GM18907 (cell line): ENCODE data around the gene NCAN.
A peak's percentile ranks its signal among the peaks of the same experiment; 100 is the strongest.
"Not testable (repeated sequence)": the region's sequence is repeated elsewhere in the genome, so short reads cannot be mapped to it uniquely, and the experiment has no call there.

Experiments
- ATAC-seq: cut with Tn5 transposase; IDR thresholded peaks from one replicate; pipeline ENCODE4 v1.9.1; 2021; ENCODE audit warnings: mild to moderate bottlenecking, moderate library complexity; ENCODE audit not compliant: unreplicated experiment

The NCAN gene

DNA sequence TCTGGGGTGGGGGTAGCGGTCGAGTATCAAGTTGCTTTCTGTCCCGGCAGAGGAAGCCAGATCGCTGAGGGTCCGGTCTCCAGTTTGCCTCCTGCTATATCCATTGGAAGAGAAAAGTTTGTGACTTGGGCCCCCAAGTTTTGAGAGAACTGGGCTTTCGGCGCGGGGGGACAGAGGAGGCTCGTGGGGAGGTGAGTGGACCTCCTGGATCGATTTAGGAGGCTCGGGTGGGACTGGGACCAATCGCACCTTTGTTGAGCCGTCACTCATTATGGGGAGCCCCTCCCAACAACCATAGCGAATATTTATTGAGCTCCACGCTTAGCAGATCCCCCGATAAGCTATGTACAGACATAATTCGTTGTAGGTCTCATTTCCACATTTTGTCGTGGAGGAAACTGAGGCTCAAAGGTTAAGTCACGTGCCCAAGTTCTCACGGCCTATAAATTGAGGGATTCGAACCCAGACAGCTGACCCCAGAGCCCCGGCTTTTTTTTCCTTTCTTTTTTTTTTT is 18.8 kb upstream of the NCAN start:
- ATAC-seq, result peak; percentile 5

DNA sequence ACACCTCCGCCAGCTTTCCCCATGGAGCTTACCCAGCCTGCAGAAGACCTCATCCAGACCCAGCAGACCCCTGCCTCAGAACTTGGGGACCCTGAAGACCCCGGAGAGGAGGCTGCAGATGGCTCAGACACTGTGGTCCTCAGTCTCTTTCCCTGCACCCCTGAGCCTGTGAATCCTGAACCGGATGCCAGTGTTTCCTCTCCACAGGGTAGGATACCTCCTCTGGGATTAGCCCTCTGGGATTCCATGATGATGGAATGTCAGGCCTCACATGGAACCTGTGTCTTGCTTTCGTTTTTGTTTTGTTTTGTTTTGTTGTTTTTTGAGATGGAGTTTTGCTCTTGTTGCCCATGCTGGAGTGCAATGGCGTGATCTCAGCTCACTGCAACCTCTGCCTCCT is 17.8 kb upstream of the NCAN start:
- no peak for ATAC-seq

DNA sequence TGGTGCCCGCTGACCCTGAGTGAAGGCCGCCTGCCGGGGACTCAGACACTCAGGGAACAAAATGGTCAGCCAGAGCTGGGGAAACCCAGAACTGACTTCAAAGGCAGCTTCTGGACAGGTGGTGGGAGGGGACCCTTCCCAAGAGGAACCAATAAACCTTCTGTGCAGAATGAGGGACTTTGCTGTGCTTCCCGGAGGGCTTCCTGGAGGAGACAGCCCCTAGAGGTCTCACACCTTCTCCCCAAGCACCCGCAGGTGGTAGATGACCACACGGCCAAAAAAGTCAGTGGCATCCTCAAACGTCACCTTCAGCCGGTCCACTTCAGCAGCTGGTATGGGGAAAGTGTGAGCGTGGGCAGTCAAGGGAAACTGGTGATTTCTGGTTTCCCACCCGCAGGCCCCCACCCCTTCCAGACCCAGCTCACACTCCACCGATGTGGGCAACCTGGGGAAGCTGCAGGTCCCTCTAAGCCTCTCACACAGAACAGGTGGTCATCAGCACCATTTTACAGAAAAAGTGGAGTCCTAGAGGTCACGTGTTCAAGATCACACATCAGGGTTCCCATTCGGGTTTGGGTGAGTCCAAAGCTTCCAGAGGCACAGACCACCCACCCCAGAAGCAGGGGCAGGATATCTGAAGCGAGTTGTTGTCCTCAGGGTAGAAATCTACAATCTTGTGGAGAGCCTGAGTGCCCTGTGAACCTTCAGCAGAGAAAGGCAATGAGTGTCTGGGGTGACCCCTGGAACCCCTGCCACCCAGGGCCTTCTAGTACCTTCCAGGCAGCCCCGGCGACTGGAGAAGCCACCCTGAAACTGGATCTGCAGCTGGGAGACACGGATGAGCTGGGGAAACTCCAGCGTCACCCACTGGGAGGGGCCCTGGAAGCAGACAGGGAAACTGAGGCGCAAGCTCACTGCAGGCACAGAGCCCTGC is 9.8 kb upstream of the NCAN start:
- no peak for ATAC-seq

DNA sequence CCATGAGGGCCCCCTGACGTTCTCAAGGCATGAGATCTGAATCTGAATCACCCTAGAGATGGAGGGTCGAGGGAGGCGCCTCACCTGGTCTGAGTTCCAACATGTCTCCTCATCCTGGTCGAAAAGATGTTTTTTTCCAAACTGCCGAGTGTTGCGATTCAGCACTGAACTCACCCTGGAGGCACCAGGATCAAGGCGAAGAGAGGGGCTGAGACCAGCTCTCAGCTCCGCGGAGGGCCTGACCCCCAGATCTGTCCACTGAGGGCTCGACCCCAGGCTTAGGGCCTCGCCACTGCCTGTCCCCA is 9.1 kb upstream of the NCAN start:
- peak; percentile 19 for ATAC-seq

DNA sequence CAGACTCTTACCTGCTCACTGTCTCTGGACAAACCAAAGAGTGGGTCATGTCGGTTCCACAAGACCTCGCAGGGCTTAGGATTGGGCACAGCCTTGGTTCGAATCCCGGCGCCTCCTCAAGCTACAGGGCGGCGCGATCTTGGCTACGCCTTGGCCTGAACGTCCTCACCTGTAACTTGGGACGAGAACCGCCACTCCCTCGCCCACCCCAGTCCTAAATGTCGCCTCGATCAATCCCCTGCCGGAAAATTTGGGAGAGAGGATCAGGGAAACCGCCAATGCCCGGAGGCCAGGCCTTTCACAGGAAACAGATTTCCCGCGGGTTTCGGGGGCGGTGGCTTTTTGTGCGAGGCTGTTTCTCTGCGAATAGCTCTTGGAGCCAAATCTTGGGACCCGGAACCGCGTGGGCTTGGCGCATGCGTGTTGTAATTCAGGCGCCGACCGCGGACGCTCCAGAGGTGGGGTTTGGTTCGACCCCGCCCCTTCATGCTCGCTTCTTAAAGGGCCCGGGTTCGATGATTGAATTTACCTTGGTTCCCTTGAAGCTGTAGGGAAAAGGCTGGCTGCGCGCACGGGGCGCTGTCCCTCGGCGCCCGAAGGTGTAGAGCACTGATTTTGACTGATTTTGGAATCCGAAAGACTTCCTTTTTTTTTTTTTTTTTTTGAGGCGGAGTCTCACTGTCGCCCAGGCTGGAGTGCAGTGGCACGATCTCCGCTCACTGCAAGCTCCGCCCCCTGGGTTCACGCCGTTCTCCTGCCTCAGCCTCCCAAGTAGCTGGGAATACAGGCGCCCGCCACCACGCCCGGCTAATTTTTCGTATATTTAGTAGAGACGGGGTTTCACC is 8.5 kb upstream of the NCAN start, which contains the start of gene NR2C2AP:
TSS of gene NR2C2AP (minus strand) at position 403 of the 845 bp plus-strand sequence. CDS start at position 49, 354 bp downstream.
- peak; percentile 64 for ATAC-seq

DNA sequence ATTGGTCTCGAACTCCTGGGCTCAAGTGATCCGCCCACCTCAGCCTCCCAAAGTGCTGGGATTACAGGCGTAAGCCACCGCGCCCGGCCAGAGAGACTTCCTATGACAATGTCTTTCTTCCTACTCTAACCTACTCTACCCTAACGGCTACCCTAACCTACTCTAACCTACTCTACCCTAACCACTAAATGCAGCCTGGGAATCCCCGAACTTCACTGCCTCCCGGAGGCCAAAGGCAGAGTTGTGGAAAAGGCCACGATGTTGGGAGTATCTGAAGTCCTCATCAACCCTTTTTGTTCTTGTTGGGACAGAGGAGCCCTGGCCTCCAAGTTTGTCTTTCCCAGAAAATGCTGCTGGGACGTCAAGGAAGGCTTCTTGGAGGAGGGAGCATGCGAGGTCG is 7.6 kb upstream of the NCAN start:
- no peak for ATAC-seq

DNA sequence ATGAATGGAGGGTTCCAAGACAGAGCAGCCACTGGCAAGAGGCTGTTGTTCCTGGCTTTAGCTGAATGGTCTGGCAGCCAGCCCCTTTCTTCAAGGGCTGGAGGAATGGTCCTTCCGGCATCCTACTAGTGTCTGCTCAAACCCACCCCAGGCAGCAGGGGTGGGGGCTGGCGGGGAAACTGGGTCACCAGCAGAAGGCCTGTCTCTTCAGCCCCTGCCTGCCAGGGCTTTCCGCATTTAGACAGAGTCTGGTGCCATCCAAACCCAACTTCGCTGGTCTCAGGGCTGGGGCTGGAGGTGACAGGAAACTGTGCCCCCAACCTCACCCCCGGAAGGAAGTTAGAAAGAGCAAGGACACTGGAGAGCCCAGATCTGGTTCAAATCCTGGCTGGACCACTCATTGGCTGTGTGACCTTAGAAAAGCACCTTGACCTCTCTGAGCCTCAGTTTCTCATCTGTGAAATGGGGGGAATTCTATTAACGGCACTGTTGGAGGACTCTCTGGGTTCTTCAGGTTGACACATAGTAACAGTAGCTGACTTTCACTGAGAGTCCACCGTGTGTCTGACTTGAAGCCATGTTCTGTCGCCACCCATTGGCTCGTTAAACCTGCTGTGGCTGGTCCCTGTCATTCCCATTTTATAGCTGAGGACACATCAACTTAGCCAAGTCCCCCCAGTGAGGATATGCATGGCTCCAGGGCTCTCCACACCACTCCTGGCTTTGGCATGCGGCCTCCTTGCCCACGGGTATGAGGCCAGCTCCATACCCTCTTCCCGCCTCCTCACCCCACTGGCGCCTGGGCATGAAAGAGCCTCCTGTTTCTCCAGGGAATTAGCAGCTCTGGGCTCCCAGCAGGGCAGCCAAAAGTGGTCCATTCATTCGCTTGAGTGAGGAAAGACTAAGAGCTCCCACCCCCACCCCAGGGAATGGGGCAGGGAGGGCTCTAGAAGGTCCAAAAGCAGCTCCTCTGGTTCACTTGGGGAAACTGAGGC is 6.0 kb upstream of the NCAN start:
- no peak for ATAC-seq

DNA sequence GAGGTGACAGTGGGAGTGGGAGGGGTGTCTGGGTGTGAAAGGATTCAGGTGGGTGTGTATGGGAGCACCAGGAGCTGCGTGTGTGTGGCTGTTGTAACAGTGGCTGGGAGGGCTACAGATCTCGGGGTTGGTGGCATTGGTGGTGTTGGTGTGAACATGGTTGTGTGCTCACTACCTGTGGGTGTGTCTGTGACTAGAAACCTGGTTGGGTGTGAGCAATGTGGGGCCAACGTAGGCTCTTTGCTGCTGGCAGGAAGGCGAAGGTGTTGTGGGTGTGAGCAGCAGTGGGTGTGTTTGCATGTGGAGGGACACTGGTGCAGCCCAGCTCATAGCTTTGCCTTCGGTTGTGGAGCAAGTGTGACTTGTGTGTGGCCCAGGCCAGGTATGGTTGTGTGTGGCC is 4.8 kb upstream of the NCAN start:
- ATAC-seq, result no peak

DNA sequence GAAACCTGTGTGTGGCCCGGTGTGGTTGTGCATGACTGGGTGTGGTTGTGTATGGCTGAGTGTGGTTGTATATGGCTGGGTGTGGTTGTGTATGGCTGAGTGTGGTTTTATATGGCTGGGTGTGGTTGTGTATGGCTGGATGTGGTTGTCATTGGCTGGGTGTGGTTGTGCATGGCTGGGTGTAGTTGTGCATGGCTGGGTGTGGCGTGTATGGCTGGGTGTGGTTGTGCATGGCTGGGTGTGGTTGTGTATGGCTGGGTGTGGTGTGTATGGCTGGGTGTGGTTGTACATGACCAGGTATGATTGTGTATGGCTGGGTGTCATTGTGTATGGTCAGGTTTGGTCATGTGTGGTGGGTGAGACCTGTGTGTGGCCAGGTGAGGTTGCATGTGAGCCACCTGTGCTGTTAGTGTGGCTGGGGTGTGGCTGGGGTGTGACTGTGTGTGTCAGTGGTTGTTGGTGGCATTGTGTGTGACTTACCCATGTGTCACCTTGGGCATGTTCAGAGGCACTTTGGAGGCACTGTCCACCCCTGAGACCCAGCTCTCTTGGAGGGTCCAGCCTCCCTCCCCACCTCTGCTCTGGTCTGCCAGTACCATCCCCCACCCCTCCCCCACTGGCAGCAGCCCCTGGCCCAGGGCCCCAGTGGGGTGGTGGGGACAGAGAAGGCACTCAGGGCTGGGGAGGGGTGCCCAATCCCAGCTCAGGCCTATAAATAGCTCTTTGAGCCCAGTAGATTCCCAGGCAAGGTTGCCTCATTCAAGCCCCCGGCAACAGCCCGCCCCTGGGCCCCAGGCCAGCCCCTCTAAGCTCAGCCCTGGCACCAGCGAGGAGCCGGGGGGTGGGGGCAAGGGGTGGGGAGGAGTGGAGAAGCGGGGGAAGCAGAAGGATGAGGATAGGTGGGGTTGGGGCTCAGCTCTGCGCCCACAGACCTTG is 3.9 kb upstream of the NCAN start:
- no peak for ATAC-seq

DNA sequence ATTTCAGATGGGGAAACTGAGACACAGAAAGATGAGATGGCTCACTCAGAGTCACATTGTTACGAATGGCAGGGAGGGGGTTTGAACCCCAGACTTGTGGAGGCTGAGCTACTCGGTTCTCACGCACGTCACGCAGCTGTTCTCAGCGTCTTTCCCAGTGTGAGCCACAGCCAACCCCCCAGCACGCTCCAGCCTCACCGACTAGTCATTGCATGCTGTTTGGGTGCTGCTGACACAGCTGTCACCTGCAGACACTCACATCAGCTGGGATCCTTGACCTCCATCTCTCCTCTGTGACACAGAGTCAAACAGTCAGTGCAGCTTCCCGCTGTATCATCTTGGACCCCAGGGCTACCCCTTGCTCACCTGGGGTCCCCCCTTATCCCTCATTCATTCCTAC is 2.4 kb upstream of the NCAN start:
- no peak for ATAC-seq

GRCh38 chr19:19212916-19213315 is 1.2 kb downstream of the NCAN start:
- ATAC-seq, result no peak

GRCh38 chr19:19213426-19214158 is 1.8 kb downstream of the NCAN start:
- ATAC-seq, result no peak

- ATAC-seq, result no peak
Observed at GRCh38 chr19:19214159-19214490, 2.4 kb downstream of the NCAN start.

- ATAC-seq, result no peak
Observed at GRCh38 chr19:19214892-19215291, 3.1 kb downstream of the NCAN start.

- no peak for ATAC-seq
Observed at GRCh38 chr19:19215792-19216191, 4.0 kb downstream of the NCAN start.

DNA sequence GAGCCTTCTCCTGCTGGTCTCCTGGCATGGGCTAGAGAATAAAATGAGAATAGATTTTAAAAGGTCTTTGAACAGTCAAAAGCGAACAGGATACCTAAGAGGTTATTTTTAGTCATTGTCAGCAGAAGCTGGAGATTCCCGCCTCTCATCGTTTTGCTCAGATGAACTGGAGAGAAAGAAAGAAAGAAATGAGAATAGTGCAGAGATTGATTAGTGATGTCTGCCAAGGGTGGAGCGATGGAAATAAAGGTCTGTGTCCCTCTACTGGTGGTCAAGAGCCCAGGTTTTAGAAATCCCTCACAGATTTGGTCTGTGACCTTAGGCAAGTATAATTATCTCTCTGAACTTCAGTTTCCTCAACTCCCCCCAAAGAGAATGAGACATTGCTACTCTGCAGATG is 5.3 kb downstream of the NCAN start:
- no peak for ATAC-seq

DNA sequence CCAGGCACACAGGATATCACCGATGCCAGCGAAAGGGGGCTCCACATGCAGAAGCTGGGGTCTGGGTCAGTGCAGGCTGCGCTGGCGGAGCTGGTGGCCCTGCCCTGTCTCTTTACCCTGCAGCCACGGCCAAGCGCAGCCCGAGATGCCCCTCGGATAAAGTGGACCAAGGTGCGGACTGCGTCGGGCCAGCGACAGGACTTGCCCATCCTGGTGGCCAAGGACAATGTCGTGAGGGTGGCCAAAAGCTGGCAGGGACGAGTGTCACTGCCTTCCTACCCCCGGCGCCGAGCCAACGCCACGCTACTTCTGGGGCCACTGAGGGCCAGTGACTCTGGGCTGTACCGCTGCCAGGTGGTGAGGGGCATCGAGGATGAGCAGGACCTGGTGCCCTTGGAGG is 7.2 kb downstream of the NCAN start:
- no peak for ATAC-seq

- ATAC-seq, result not testable (repeated sequence)
Observed at GRCh38 chr19:19221000-19221399, 9.2 kb downstream of the NCAN start.

GRCh38 chr19:19223060-19223459 is 11.3 kb downstream of the NCAN start:
- ATAC-seq, result no peak
